HG02763 (cell line): ENCODE results near the gene SPEF1.
"Not testable (repeated sequence)": the region's sequence is repeated elsewhere in the genome, so short reads cannot be mapped to it uniquely, and the experiment has no call there.

ENCODE experiments used
- ATAC-seq: cut with Tn5 transposase; IDR thresholded peaks from one replicate; pipeline ENCODE4 v1.9.1; 2021; ENCODE audit warnings: mild to moderate bottlenecking, moderate library complexity; ENCODE audit not compliant: unreplicated experiment

Gene SPEF1

GRCh38 chr20:3811467-3812258 lies 30.4 kb upstream of the SPEF1 start:
- ATAC-seq = peak; percentile 56

- ATAC-seq = no peak
These were observed 27.3 kb upstream of the SPEF1 start for GRCh38 chr20:3808544-3808943.

- no peak for ATAC-seq
These were observed 23.5 kb upstream of the SPEF1 start for GRCh38 chr20:3804781-3805180.

- no peak for ATAC-seq
These were observed 23.1 kb upstream of the SPEF1 start for GRCh38 chr20:3804254-3804751.

- ATAC-seq = no peak
These were observed 22.6 kb upstream of the SPEF1 start for GRCh38 chr20:3803854-3804253.

- no peak for ATAC-seq
These were observed 22.0 kb upstream of the SPEF1 start for GRCh38 chr20:3803289-3803688.

- ATAC-seq = no peak
These were observed 21.4 kb upstream of the SPEF1 start for GRCh38 chr20:3802524-3803239.

GRCh38 chr20:3801846-3802245 lies 20.6 kb upstream of the SPEF1 start:
- no peak for ATAC-seq

- no peak for ATAC-seq
These were observed 20.1 kb upstream of the SPEF1 start for GRCh38 chr20:3801299-3801698.

- no peak for ATAC-seq
These were observed 19.6 kb upstream of the SPEF1 start for GRCh38 chr20:3800878-3801260.

GRCh38 chr20:3800256-3800877 lies 19.1 kb upstream of the SPEF1 start:
- ATAC-seq = no peak

GRCh38 chr20:3798908-3799248 lies 17.6 kb upstream of the SPEF1 start:
- ATAC-seq = no peak

GRCh38 chr20:3798373-3798768 lies 17.1 kb upstream of the SPEF1 start:
- no peak for ATAC-seq

GRCh38 chr20:3797592-3798372 lies 16.5 kb upstream of the SPEF1 start:
- no peak for ATAC-seq

- no peak for ATAC-seq
These were observed 15.9 kb upstream of the SPEF1 start for GRCh38 chr20:3797226-3797545.

- no peak for ATAC-seq
These were observed 15.4 kb upstream of the SPEF1 start for GRCh38 chr20:3796477-3797225.

GRCh38 chr20:3795511-3796468 lies 14.5 kb upstream of the SPEF1 start, which contains the start of gene CDC25B:
Gene CDC25B (plus strand): TSS chr20:3796310. CDS start chr20:3796532, 222 bp downstream.
- ATAC-seq = peak; percentile 47

- no peak for ATAC-seq
These were observed 13.6 kb upstream of the SPEF1 start for GRCh38 chr20:3794701-3795420.

GRCh38 chr20:3794168-3794567 lies 12.9 kb upstream of the SPEF1 start:
- not testable (repeated sequence) for ATAC-seq
